A549 (cell line): ENCODE results near the gene MPHOSPH9. TPM values are rescaled to one million over a fixed set of nuclear protein-coding genes. Genes with fewer than 3 reads are reported as not detected.
A peak's percentile ranks its signal among the peaks of the same experiment; 100 is the strongest.

Experiments
- ATAC-seq, 2 experiments: fragments of 200-7000 bp in 1 of 2; fragments of >200 bp in 1 of 2; cut with Nextera tagmentation in 1 of 2; cut with Tn5 transposase in 1 of 2; 3 replicates each; pipeline versions ENCODE4 v1.8.0 to v1.9.1; 2018 to 2020; ENCODE audit warnings: mild to moderate bottlenecking in 1 of 2, moderate library complexity in 1 of 2
- CTCF ChIA-PET: fragments of 300-600 bp; sonication (Branson Sonifier 250); formaldehyde crosslinking; extraction: SDS; loops from one replicate; lab custom pipeline; 2021; ENCODE audit warnings: antibody characterized with exemption, inconsistent platforms; lab: Yijun Ruan, JAX
- POLR2A ChIA-PET: fragments of 350-600 bp; formaldehyde crosslinking; extraction: SDS; loops from one replicate; lab custom pipeline; 2021; ENCODE audit warnings: antibody characterized with exemption, inconsistent platforms; lab: Yijun Ruan, JAX
- DNase-seq, 2 experiments: peaks; one replicate each; pipeline versions ENCODE4 v3.0.0 to v3.0.0-alpha.2; 2011 to 2016; ENCODE audit warnings: low read depth in 1 of 2, low spot score in 1 of 2
- FAIRE-seq: peaks from 2 replicates; lab custom pipeline; 2011; peaks lifted over from hg19 to GRCh38; lab: Jason Lieb, UNC
- H3K27ac ChIP-seq, 2 experiments: fragments of >200 bp; sonication (Bioruptor Twin); formaldehyde crosslinking; 3 replicates each; pipeline ENCODE4 v1.5.1; 2016 to 2017
- H3K4me1 ChIP-seq: fragments of >200 bp; sonication (Bioruptor Twin); formaldehyde crosslinking; 3 replicates; pipeline ENCODE4 v1.6.1; 2016
- H3K4me2 ChIP-seq: fragments of >200 bp; sonication (Bioruptor Twin); formaldehyde crosslinking; 3 replicates; pipeline ENCODE4 v1.6.1; 2016
- H3K4me3 ChIP-seq: fragments of >200 bp; sonication (Bioruptor Twin); formaldehyde crosslinking; 3 replicates; pipeline ENCODE4 v1.5.1; 2016
- H3K9me3 ChIP-seq: fragments of >200 bp; sonication (Bioruptor Twin); formaldehyde crosslinking; 3 replicates; pipeline ENCODE4 v1.6.1; 2016
- CBX2 ChIP-seq: fragments of 200-600 bp; sonication (generic); IDR thresholded peaks from 2 replicates; pipeline ENCODE4 v1.6.1; 2016; ENCODE audit warnings: low read depth, mild to moderate bottlenecking, borderline replicate concordance
- CBX8 ChIP-seq: fragments of 200-600 bp; sonication (generic); IDR thresholded peaks from 2 replicates; pipeline ENCODE4 v1.6.1; 2016
- CHD4 ChIP-seq: fragments of 200-600 bp; sonication (generic); IDR thresholded peaks from 2 replicates; pipeline ENCODE4 v1.6.1; 2016; ENCODE audit warnings: antibody characterized with exemption, mild to moderate bottlenecking, borderline replicate concordance
- EHMT2 ChIP-seq: fragments of 200-600 bp; sonication (generic); IDR thresholded peaks from 2 replicates; pipeline ENCODE4 v1.6.1; 2016; ENCODE audit warnings: antibody characterized with exemption, low read depth, mild to moderate bottlenecking, moderate library complexity
- ESRRA ChIP-seq: fragments of 150-350 bp; IDR thresholded peaks from 2 replicates; pipeline ENCODE4 v1.6.1; 2014; ENCODE audit warnings: mild to moderate bottlenecking, low read length, borderline replicate concordance
- HES2 ChIP-seq: fragments of >200 bp; sonication (Bioruptor Twin); formaldehyde crosslinking; IDR thresholded peaks from 2 replicates; pipeline ENCODE4 v1.6.1; 2016
- HOXA7 ChIP-seq: fragments of 250-450 bp; sonication (Bioruptor Pico); IDR thresholded peaks from 2 replicates; pipeline ENCODE4 v1.5.0; 2020; ENCODE audit warnings: mild to moderate bottlenecking, moderate library complexity
- JUN ChIP-seq, 2 experiments: fragments of >200 bp; sonication (Bioruptor Twin); formaldehyde crosslinking; IDR thresholded peaks; 2 replicates in 1 of 2; 3 replicates in 1 of 2; pipeline ENCODE4 v1.6.1; 2016 to 2017
- JUNB ChIP-seq: fragments of >200 bp; sonication (Bioruptor Twin); formaldehyde crosslinking; IDR thresholded peaks from 2 replicates; pipeline ENCODE4 v1.6.1; 2016
- KDM1A ChIP-seq: fragments of 200-600 bp; sonication (generic); IDR thresholded peaks from 2 replicates; pipeline ENCODE4 v1.6.1; 2016; ENCODE audit warnings: low read depth, mild to moderate bottlenecking
- MYC ChIP-seq: IDR thresholded peaks from 2 replicates; pipeline ENCODE4 v1.6.1; 2012; ENCODE audit warnings: mild to moderate bottlenecking, inconsistent platforms, low read length, improper control_type of control experiment, borderline replicate concordance
- PHF8 ChIP-seq: fragments of 200-600 bp; sonication (generic); IDR thresholded peaks from 2 replicates; pipeline ENCODE4 v1.6.1; 2016; ENCODE audit warnings: low read depth, mild to moderate bottlenecking, antibody characterized with exemption, moderate library complexity, borderline replicate concordance
- RCOR1 ChIP-seq: fragments of 150-350 bp; IDR thresholded peaks from 2 replicates; pipeline ENCODE4 v1.6.1; 2014; ENCODE audit warnings: antibody characterized with exemption, low read length, low read depth
- RFX5 ChIP-seq: fragments of 450-650 bp; IDR thresholded peaks from 2 replicates; pipeline ENCODE4 v1.7.1; 2014; ENCODE audit warnings: antibody characterized with exemption, mild to moderate bottlenecking, moderate library complexity
- RNF2 ChIP-seq: fragments of 200-600 bp; sonication (generic); IDR thresholded peaks from 2 replicates; pipeline ENCODE4 v1.6.1; 2016; ENCODE audit warnings: low read depth, mild to moderate bottlenecking, antibody characterized with exemption, moderate library complexity, borderline replicate concordance
- SREBF2 ChIP-seq: fragments of 450-650 bp; IDR thresholded peaks from 2 replicates; pipeline ENCODE4 v1.6.1; 2014; ENCODE audit warnings: mild to moderate bottlenecking, moderate library complexity
- ZFP36 ChIP-seq: fragments of 450-650 bp; IDR thresholded peaks from 2 replicates; pipeline ENCODE4 v1.6.1; 2014; ENCODE audit warnings: borderline replicate concordance; ENCODE audit not compliant: partially characterized antibody
- ZSCAN20 ChIP-seq: fragments of 250-450 bp; sonication (Bioruptor Pico); IDR thresholded peaks from 2 replicates; pipeline ENCODE4 v1.8.0; 2022; ENCODE audit warnings: mild to moderate bottlenecking, moderate library complexity
- WGBS: methylation state at CpG from one replicate; pipeline ENCODE4 v1.1.6; 2017; ENCODE audit errors: missing lambda C conversion rate; 5-methylcytosine and 5-hydroxymethylcytosine counted together
- polyA plus RNA-seq, 4 experiments: library from polyadenylated mRNA; depleted of rRNA in 3 of 4; stranded (reverse); fragments of >200 nt; fragmentation: RNase III in 1 of 4; extraction: RNeasy Plus Mini Kit Qiagen cat#74134 plus additional on column Dnase treatment in 1 of 4; gene quantifications; 2 replicates in 3 of 4; 3 replicates in 1 of 4; pipeline ENCODE4 v1.2.3, GENCODE V29; 2011 to 2017
- TF ChIP-seq, protein P1 (sequence below): fragments of 200-600 bp; sonication (generic); IDR thresholded peaks from 2 replicates; pipeline ENCODE4 v1.6.1; 2016; ENCODE audit warnings: antibody characterized with exemption, mild to moderate bottlenecking, moderate library complexity
- TF ChIP-seq, protein P2 (sequence below): IDR thresholded peaks from 2 replicates; pipeline ENCODE4 v1.6.1; 2012
- TF ChIP-seq, protein P3 (sequence below): IDR thresholded peaks from 2 replicates; pipeline ENCODE4 v1.6.1; 2012; ENCODE audit warnings: low read depth, borderline replicate concordance
- TF ChIP-seq, protein P4 (sequence below): fragments of >200 bp; sonication (Bioruptor Twin); formaldehyde crosslinking; IDR thresholded peaks from 3 replicates; pipeline ENCODE4 v1.5.1; 2016

Gene MPHOSPH9
- polyA plus RNA-seq, 2 of the 4 experiments (the other 2 are of a cell fraction): 31.0 to 74.9 TPM

GRCh38 chr12:123164222-123164621, 68.7 kb downstream of the MPHOSPH9 start:
- CTCF ChIA-PET: interaction anchor here (5.6 kb wide), 1 partner anchor 121 kb away, joined by 20 read pairs; no protein-coding TSS in a partner anchor
- DNase-seq: peak in 1 of 2 experiments; percentile 47
- peaks cover 38% of the 10 kb centered on the region for H3K4me1 ChIP-seq
- peak overlapping the region; percentile 53 to 69; a peak in 4 of 6 replicates for H3K27ac ChIP-seq
- H3K4me3 ChIP-seq: no peak overlapping the region
- no peak for FAIRE-seq
- POLR2A ChIA-PET: no interaction called here
- no peaks in the 10 kb centered on the region for H3K9me3 ChIP-seq
- WGBS: 56% methylated on average over 3 of the region's 3 CpGs
- H3K4me2 ChIP-seq: peak overlapping the region; percentile 40
- TF ChIP-seq ESRRA (no peak), MYC (no peak)
- ATAC-seq: peak; percentile 59 to 65; a peak in 4 of 6 replicates

DNA sequence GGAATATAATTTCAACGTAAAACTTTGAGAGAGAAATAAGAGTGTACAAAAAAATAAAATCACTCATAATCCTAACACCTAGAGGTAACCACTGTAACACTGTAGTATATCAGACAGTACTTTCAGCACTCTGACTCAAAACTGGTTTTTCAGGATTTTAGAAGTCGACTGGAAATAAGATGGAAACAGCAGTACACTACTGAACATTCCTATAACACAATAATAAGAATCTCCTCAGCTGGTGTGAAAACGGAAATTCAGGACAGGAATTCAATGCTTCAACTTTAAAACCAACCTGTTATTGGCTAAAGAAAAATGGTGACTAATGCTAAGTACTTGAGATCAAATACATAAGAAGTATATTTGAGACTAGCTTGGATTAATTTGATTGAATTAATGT, 69.7 kb downstream of the MPHOSPH9 start:
- POLR2A ChIA-PET: no interaction called here
- ATAC-seq (no peak), DNase-seq (no peak), FAIRE-seq (no peak)
- Histone ChIP-seq H3K4me1 (peaks cover 38% of the 10 kb centered on the region), H3K4me2 (no peak overlapping the region), H3K4me3 (no peak overlapping the region), H3K27ac (no peak overlapping the region; a peak in 1 of 6 replicates), H3K9me3 (no peaks in the 10 kb centered on the region)
- CTCF ChIA-PET: interaction anchor here (1.1 to 5.6 kb wide), 4 partner anchors 11 to 120 kb away, joined by 3 to 20 read pairs (median 10); no protein-coding TSS in a partner anchor
- 76% methylated on average over 3 of the region's 3 CpGs for WGBS
- TF ChIP-seq CHD4: no peak
- TF ChIP-seq RNF2: no peak
- no peak for TF ChIP-seq ZSCAN20 (CRISPR knock-in tag)
- no peak for TF ChIP-seq KDM1A
- TF ChIP-seq SREBF2: no peak
- TF ChIP-seq, protein P1, sequence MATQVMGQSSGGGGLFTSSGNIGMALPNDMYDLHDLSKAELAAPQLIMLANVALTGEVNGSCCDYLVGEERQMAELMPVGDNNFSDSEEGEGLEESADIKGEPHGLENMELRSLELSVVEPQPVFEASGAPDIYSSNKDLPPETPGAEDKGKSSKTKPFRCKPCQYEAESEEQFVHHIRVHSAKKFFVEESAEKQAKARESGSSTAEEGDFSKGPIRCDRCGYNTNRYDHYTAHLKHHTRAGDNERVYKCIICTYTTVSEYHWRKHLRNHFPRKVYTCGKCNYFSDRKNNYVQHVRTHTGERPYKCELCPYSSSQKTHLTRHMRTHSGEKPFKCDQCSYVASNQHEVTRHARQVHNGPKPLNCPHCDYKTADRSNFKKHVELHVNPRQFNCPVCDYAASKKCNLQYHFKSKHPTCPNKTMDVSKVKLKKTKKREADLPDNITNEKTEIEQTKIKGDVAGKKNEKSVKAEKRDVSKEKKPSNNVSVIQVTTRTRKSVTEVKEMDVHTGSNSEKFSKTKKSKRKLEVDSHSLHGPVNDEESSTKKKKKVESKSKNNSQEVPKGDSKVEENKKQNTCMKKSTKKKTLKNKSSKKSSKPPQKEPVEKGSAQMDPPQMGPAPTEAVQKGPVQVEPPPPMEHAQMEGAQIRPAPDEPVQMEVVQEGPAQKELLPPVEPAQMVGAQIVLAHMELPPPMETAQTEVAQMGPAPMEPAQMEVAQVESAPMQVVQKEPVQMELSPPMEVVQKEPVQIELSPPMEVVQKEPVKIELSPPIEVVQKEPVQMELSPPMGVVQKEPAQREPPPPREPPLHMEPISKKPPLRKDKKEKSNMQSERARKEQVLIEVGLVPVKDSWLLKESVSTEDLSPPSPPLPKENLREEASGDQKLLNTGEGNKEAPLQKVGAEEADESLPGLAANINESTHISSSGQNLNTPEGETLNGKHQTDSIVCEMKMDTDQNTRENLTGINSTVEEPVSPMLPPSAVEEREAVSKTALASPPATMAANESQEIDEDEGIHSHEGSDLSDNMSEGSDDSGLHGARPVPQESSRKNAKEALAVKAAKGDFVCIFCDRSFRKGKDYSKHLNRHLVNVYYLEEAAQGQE: no peak
- TF ChIP-seq CBX8: no peak
- TF ChIP-seq HES2: no peak
- no peak for TF ChIP-seq JUNB
- no peak for TF ChIP-seq ZFP36
- TF ChIP-seq PHF8: no peak

GRCh38 chr12:123160801-123161487, 72.0 kb downstream of the MPHOSPH9 start:
- Histone ChIP-seq H3K4me2 (no peak overlapping the region), H3K4me1 (peaks cover 36% of the 10 kb centered on the region), H3K9me3 (no peaks in the 10 kb centered on the region), H3K4me3 (no peak overlapping the region), H3K27ac (peak overlapping the region in 1 of 2 experiments; percentile 2; a peak in 1 of 6 replicates)
- ChIA-PET POLR2A (no interaction called here), CTCF (interaction anchor here (0.9 to 2.4 kb wide), 5 partner anchors 9 to 117 kb away, joined by 3 to 11 read pairs (median 3); no protein-coding TSS in a partner anchor)
- TF ChIP-seq RCOR1 (no peak), ZFP36 (no peak), RFX5 (no peak), JUNB (no peak), HOXA7 (CRISPR knock-in tag) (no peak), CBX2 (no peak), JUN (IDR thresholded peaks at IDR 0.05) (no peak), EHMT2 (no peak), SREBF2 (no peak)
- TF ChIP-seq, protein P2, sequence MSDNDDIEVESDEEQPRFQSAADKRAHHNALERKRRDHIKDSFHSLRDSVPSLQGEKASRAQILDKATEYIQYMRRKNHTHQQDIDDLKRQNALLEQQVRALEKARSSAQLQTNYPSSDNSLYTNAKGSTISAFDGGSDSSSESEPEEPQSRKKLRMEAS: no peak
- TF ChIP-seq, protein P3, sequence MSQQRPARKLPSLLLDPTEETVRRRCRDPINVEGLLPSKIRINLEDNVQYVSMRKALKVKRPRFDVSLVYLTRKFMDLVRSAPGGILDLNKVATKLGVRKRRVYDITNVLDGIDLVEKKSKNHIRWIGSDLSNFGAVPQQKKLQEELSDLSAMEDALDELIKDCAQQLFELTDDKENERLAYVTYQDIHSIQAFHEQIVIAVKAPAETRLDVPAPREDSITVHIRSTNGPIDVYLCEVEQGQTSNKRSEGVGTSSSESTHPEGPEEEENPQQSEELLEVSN: no peak
- TF ChIP-seq, protein P4, sequence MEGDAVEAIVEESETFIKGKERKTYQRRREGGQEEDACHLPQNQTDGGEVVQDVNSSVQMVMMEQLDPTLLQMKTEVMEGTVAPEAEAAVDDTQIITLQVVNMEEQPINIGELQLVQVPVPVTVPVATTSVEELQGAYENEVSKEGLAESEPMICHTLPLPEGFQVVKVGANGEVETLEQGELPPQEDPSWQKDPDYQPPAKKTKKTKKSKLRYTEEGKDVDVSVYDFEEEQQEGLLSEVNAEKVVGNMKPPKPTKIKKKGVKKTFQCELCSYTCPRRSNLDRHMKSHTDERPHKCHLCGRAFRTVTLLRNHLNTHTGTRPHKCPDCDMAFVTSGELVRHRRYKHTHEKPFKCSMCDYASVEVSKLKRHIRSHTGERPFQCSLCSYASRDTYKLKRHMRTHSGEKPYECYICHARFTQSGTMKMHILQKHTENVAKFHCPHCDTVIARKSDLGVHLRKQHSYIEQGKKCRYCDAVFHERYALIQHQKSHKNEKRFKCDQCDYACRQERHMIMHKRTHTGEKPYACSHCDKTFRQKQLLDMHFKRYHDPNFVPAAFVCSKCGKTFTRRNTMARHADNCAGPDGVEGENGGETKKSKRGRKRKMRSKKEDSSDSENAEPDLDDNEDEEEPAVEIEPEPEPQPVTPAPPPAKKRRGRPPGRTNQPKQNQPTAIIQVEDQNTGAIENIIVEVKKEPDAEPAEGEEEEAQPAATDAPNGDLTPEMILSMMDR: no peak
- no peak for ATAC-seq
- no peak for DNase-seq
- FAIRE-seq: no peak
- 51% methylated on average over 11 of the region's 11 CpGs for WGBS
